Stimulated activated CD4-positive, alpha-beta T cell treated with anti-CD3 and anti-CD28 coated beads, Interleukin-15, amount 100 ng/mL, for 48 hours (primary cell): Measurements from ENCODE around the gene EFHD1.
"Not testable (repeated sequence)": the region's sequence is repeated elsewhere in the genome, so short reads cannot be mapped to it uniquely, and the experiment has no call there.

Experiments used
- DNase-seq, 2 donors: peaks; one replicate each; pipeline ENCODE4 v3.0.0-alpha.2; 2020; ENCODE audit warnings: low read depth in 2 of 2

EFHD1 gene

GRCh38 chr2:232649033-232649432 is 15.6 kb downstream of the EFHD1 start:
- no peak for DNase-seq

- no peak for DNase-seq
Observed at GRCh38 chr2:232652505-232652851, 19.1 kb downstream of the EFHD1 start.

GRCh38 chr2:232653441-232653840 is 20.0 kb downstream of the EFHD1 start:
- no peak for DNase-seq

- DNase-seq: no peak
Observed at GRCh38 chr2:232655392-232655791, 22.0 kb downstream of the EFHD1 start.

GRCh38 chr2:232658217-232658785 is 24.9 kb downstream of the EFHD1 start:
- DNase-seq: no peak

GRCh38 chr2:232659359-232659758 is 26.0 kb downstream of the EFHD1 start:
- DNase-seq: no peak

GRCh38 chr2:232662486-232663260 is 29.3 kb downstream of the EFHD1 start:
- DNase-seq: no peak

GRCh38 chr2:232666051-232666805 is 32.8 kb downstream of the EFHD1 start:
- no peak for DNase-seq

- DNase-seq: no peak
Observed at GRCh38 chr2:232667989-232668583, 34.7 kb downstream of the EFHD1 start.

- no peak for DNase-seq
Observed at GRCh38 chr2:232668805-232669444, 35.5 kb downstream of the EFHD1 start.

GRCh38 chr2:232672588-232672987 is 39.2 kb downstream of the EFHD1 start:
- DNase-seq: no peak

GRCh38 chr2:232674491-232674890 is 41.1 kb downstream of the EFHD1 start:
- DNase-seq: no peak

- DNase-seq: no peak
Observed at GRCh38 chr2:232675381-232675780, 42.0 kb downstream of the EFHD1 start.

- DNase-seq: no peak
Observed at GRCh38 chr2:232680006-232680405, 46.6 kb downstream of the EFHD1 start.

GRCh38 chr2:232681527-232681926 is 48.1 kb downstream of the EFHD1 start:
- DNase-seq: no peak

- DNase-seq: no peak
Observed at GRCh38 chr2:232683368-232683767, 50.0 kb downstream of the EFHD1 start.

- DNase-seq: not testable (repeated sequence)
Observed at GRCh38 chr2:232685391-232685790, 52.0 kb downstream of the EFHD1 start.

GRCh38 chr2:232687382-232688160 is 54.2 kb downstream of the EFHD1 start:
- no peak for DNase-seq

GRCh38 chr2:232688201-232688600 is 54.8 kb downstream of the EFHD1 start:
- DNase-seq: no peak

- no peak for DNase-seq
Observed at GRCh38 chr2:232689152-232689910, 55.9 kb downstream of the EFHD1 start.
